Left colon (tissue), 2 donors: ENCODE measurements around the gene MMP23B. TPM values are rescaled to one million over a fixed set of nuclear protein-coding genes. Genes with fewer than 3 reads are reported as not detected.
"Not testable (repeated sequence)": the region's sequence is repeated elsewhere in the genome, so short reads cannot be mapped to it uniquely, and the experiment has no call there.

Experiments used
- ATAC-seq: fragments of 200-7000 bp; cut with Tn5 transposase; one replicate; pipeline ENCODE4 v1.9.1; 2020; ENCODE audit warnings: mild to moderate bottlenecking, moderate library complexity
- DNase-seq, 2 donors: peaks; one replicate each; pipeline ENCODE4 v3.0.0-alpha.2; 2020
- intact Hi-C, 2 donors: fragments of 100-400 bp; cut with DNase I in 1 of 2; cut with micrococcal nuclease in 1 of 2; formaldehyde crosslinking; loops; one replicate each; pipeline versions ENCODE4 v1.11.2 to v1.14.0; 2022; cut with DNase I, micrococcal nuclease
- long read RNA-seq: library from polyadenylated mRNA; unstranded; transcript quantifications from one replicate; pipeline ENCODE4 v2.0.0, GENCODE V29; 2021
- total RNA-seq, 2 donors: library from RNA; stranded (reverse); fragmentation: NEBNext Ultra II Directional; extraction: Animal tissue kit (Norgen Biotek cat#: 25700); gene quantifications; one replicate each; pipeline ENCODE4 v1.2.1, GENCODE V29; 2021
- donor health status: DM: no; HTN: no; CAD: no.
- donor health status: DM: yes; HTN: yes; CAD: no.

Gene MMP23B
- 1 to 10 TPM; 1.2 to 7.2 TPM for total RNA-seq
- long read RNA-seq, partial matches to known transcripts, result 0 of 1 reads
- long read RNA-seq, other reads (novel, unspliced or antisense), result 0 of 1 reads

- intact Hi-C loops, result no loop called here
- DNase-seq (peak in 1 of 2 donors; percentile 18), ATAC-seq (no peak)
These were observed at the start of gene MMP23B for GRCh38 chr1:1631782-1632420. Gene MMP23B, plus strand, starts transcription at chr1:1632173. Its CDS starts 46 bp downstream, at chr1:1632219.

- no peak for DNase-seq
- intact Hi-C loops, result no loop called here
- no peak for ATAC-seq
These were observed 49.2 kb upstream of the MMP23B start for GRCh38 chr1:1582585-1583346.

- ATAC-seq (no peak), DNase-seq (no peak)
- intact Hi-C loops, result no loop called here
These were observed 48.5 kb upstream of the MMP23B start for GRCh38 chr1:1583347-1584010.

GRCh38 chr1:1591452-1591851 lies 40.5 kb upstream of the MMP23B start:
- intact Hi-C loops, result no loop called here
- DNase-seq, result no peak
- no peak for ATAC-seq

- DNase-seq (no peak), ATAC-seq (no peak)
- intact Hi-C loops, result no loop called here
These were observed 38.0 kb upstream of the MMP23B start for GRCh38 chr1:1593834-1594601.

- peak; percentile 19 for ATAC-seq
These were observed 37.2 kb upstream of the MMP23B start for GRCh38 chr1:1594602-1595260.

GRCh38 chr1:1595341-1595740 lies 36.6 kb upstream of the MMP23B start:
- ATAC-seq, DNase-seq, intact Hi-C loops: not testable (repeated sequence)

More at GRCh38 chr1:1594602-1595260, 37.2 kb upstream of the MMP23B start:
- intact Hi-C loops, result no loop called here
- DNase-seq, result no peak

GRCh38 chr1:1596493-1597274 lies 35.3 kb upstream of the MMP23B start:
- ATAC-seq (no peak), DNase-seq (no peak)
- intact Hi-C loops, result no loop called here

GRCh38 chr1:1597275-1597930 lies 34.6 kb upstream of the MMP23B start:
- ATAC-seq (peak; percentile 62), DNase-seq (no peak)
- intact Hi-C loops, result no loop called here

GRCh38 chr1:1598051-1598719 lies 33.8 kb upstream of the MMP23B start:
- intact Hi-C loops, result no loop called here
- ATAC-seq (no peak), DNase-seq (no peak)

GRCh38 chr1:1598720-1599029 lies 33.3 kb upstream of the MMP23B start:
- DNase-seq (no peak), ATAC-seq (no peak)
- intact Hi-C loops, result no loop called here

GRCh38 chr1:1599030-1599934 lies 32.7 kb upstream of the MMP23B start:
- intact Hi-C loops, result no loop called here
- peak; percentile 56 for ATAC-seq
- DNase-seq, result no peak

- no peak for DNase-seq
- peak; percentile 36 for ATAC-seq
- intact Hi-C loops, result no loop called here
These were observed 31.8 kb upstream of the MMP23B start, which contains the start of gene FNDC10 for GRCh38 chr1:1599935-1600860. Gene FNDC10, minus strand, starts transcription at chr1:1600135. Its CDS starts 120 bp downstream, at chr1:1600015.

- no peak for DNase-seq
- ATAC-seq, result no peak
- intact Hi-C loops, result no loop called here
These were observed 31.0 kb upstream of the MMP23B start for GRCh38 chr1:1600861-1601563.
